Esophagus muscularis mucosa (tissue), 3 donors: ENCODE results near the gene IGF2R.

Experiments used
- EP300 ChIP-seq: sonication (generic); formaldehyde crosslinking; IDR thresholded peaks from one replicate; pipeline ENCODE4 v1.6.1; 2017; ENCODE audit warnings: antibody characterized with exemption
- TF ChIP-seq, protein P1 (sequence below), 3 experiments: fragments of 200-600 bp in 2 of 3; fragments of 450-650 bp in 1 of 3; sonication (generic) in 2 of 3; IDR thresholded peaks; one replicate each; pipeline ENCODE4 v1.5.1; 2017 to 2019; ENCODE audit warnings: antibody characterized with exemption in 3 of 3, mild to moderate bottlenecking in 2 of 3, moderate library complexity in 1 of 3

DNA sequence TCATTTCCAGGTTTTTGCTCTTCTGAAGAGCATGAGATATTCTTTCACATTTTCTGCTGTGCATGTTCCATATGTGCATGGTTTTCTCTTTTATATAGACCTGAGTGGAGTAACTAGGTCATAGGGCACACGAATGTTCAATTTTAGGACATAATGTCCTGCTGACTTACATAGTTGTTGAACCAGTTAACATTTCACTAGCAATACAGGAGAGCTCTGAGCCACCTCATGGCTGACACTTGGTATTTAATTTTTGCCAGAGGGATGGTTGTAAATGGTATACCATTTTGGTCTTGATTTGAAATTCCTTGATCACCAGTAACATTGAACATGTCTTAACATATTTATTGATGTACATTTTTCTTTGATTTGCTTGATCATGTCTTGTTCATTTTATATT, 38.3 kb downstream of the IGF2R start:
- TF ChIP-seq, protein P1, sequence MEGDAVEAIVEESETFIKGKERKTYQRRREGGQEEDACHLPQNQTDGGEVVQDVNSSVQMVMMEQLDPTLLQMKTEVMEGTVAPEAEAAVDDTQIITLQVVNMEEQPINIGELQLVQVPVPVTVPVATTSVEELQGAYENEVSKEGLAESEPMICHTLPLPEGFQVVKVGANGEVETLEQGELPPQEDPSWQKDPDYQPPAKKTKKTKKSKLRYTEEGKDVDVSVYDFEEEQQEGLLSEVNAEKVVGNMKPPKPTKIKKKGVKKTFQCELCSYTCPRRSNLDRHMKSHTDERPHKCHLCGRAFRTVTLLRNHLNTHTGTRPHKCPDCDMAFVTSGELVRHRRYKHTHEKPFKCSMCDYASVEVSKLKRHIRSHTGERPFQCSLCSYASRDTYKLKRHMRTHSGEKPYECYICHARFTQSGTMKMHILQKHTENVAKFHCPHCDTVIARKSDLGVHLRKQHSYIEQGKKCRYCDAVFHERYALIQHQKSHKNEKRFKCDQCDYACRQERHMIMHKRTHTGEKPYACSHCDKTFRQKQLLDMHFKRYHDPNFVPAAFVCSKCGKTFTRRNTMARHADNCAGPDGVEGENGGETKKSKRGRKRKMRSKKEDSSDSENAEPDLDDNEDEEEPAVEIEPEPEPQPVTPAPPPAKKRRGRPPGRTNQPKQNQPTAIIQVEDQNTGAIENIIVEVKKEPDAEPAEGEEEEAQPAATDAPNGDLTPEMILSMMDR (IDR thresholded peaks at IDR 0.05): no peak
- TF ChIP-seq EP300: no peak
